A673 (cell line): ENCODE data around the gene USO1. TPM values are rescaled to one million over a fixed set of nuclear protein-coding genes. Genes with fewer than 3 reads are reported as not detected.

Experiments used
- BruUV-seq: library from RNA; stranded (reverse); fragments of 400-500 nt; replicated peaks from 2 replicates; lab custom pipeline; 2021; lab: Mats Ljungman, UMichigan
- CTCF ChIA-PET: fragments of 300-600 bp; sonication (Branson Sonifier 250); formaldehyde crosslinking; loops from one replicate; lab custom pipeline; 2022; ENCODE audit warnings: antibody characterized with exemption; lab: Charles Lee
- POLR2A ChIA-PET: fragments of 300-600 bp; sonication (Branson Sonifier 250); formaldehyde crosslinking; loops from one replicate; lab custom pipeline; 2022; ENCODE audit warnings: antibody characterized with exemption; ENCODE audit not compliant: low non-redundant PET; lab: Charles Lee
- DNase-seq: peaks from one replicate; pipeline ENCODE4 v3.0.0-alpha.2; 2015; ENCODE audit warnings: low spot score
- H3K27ac ChIP-seq: fragments of 200-600 bp; sonication (generic); 2 replicates; pipeline ENCODE4 v1.5.1; 2016; ENCODE audit warnings: mixed run types, low read depth, mild to moderate bottlenecking, mixed read lengths, antibody characterized with exemption, low read length; ENCODE audit not compliant: poor library complexity, severe bottlenecking
- H3K27me3 ChIP-seq: fragments of 200-600 bp; sonication (generic); replicated peaks from 2 replicates; pipeline ENCODE4 v1.6.1; 2017; ENCODE audit warnings: mixed run types, low read depth, mild to moderate bottlenecking, mixed read lengths, antibody characterized with exemption, low read length; ENCODE audit not compliant: insufficient read depth, poor library complexity
- H3K36me3 ChIP-seq: fragments of 200-600 bp; sonication (generic); 2 replicates; pipeline ENCODE4 v1.6.1; 2016; ENCODE audit warnings: mixed run types, mild to moderate bottlenecking, mixed read lengths, antibody characterized with exemption, low read length; ENCODE audit not compliant: insufficient read depth, poor library complexity, severe bottlenecking
- H3K4me1 ChIP-seq: fragments of 200-600 bp; sonication (generic); 2 replicates; pipeline ENCODE4 v1.6.1; 2017; ENCODE audit warnings: mixed run types, mild to moderate bottlenecking, mixed read lengths, antibody characterized with exemption, low read length; ENCODE audit not compliant: insufficient read depth, poor library complexity, severe bottlenecking
- H3K4me3 ChIP-seq: fragments of 200-600 bp; sonication (generic); 2 replicates; pipeline ENCODE4 v1.5.1; 2016; ENCODE audit warnings: low read depth, mixed run types, mild to moderate bottlenecking, mixed read lengths, low read length; ENCODE audit not compliant: poor library complexity, severe bottlenecking
- H3K9me3 ChIP-seq: fragments of 200-600 bp; sonication (generic); 2 replicates; pipeline ENCODE4 v1.6.1; 2016; ENCODE audit warnings: mixed run types, low read depth, mild to moderate bottlenecking, mixed read lengths, antibody characterized with exemption, low read length; ENCODE audit not compliant: poor library complexity, severe bottlenecking
- CTCF ChIP-seq: fragments of 300-800, 200-600 bp; sonication (generic); conservative IDR thresholded peaks from 2 replicates; pipeline ENCODE4 v1.5.1; 2017; ENCODE audit warnings: low read depth, mild to moderate bottlenecking, antibody characterized with exemption, low read length, moderate library complexity, mixed read lengths
- EZH2 ChIP-seq: fragments of 200-600 bp; sonication (generic); IDR thresholded peaks from 2 replicates; pipeline ENCODE4 v1.6.1; 2017; ENCODE audit warnings: borderline replicate concordance, low read depth, mild to moderate bottlenecking, mixed read lengths, antibody characterized with exemption, low read length; ENCODE audit not compliant: poor library complexity, severe bottlenecking
- intact Hi-C: fragments of 100-400 bp; cut with micrococcal nuclease; formaldehyde crosslinking; loops from one replicate; pipeline ENCODE4 v1.10.0; 2022; ENCODE audit not compliant: unreplicated experiment
- total RNA-seq: library from RNA; stranded (reverse); gene quantifications from 2 replicates; pipeline ENCODE4 v1.2.3, GENCODE V29; 2021

Gene USO1
- total RNA-seq, 1 experiment from 2014 or later, result 35.6 TPM

GRCh38 chr4:75745721-75746199 is 21.4 kb downstream of the USO1 start:
- ChIA-PET POLR2A (no interaction called here), CTCF (no interaction called here)
- H3K27ac ChIP-seq, result no peak overlapping the region
- H3K27me3 ChIP-seq, result no peaks in the 10 kb centered on the region
- H3K9me3 ChIP-seq, result no peaks in the 10 kb centered on the region
- BruUV-seq, result no TSS peak
- no peak for DNase-seq
- no peaks in the 10 kb centered on the region for H3K36me3 ChIP-seq
- no peak overlapping the region for H3K4me3 ChIP-seq
- TF ChIP-seq EZH2 (no peak), CTCF (no peak)
- intact Hi-C loops, result no loop called here
- no peaks in the 10 kb centered on the region for H3K4me1 ChIP-seq

- H3K4me1 ChIP-seq, result no peaks in the 10 kb centered on the region
- POLR2A ChIA-PET, result no interaction called here
- H3K36me3 ChIP-seq, result peaks cover 7% of the 10 kb centered on the region
- intact Hi-C loops, result no loop called here
- CTCF ChIA-PET, result no interaction called here
- DNase-seq, result no peak
- H3K27ac ChIP-seq, result no peak overlapping the region
- TF ChIP-seq CTCF (no peak), EZH2 (no peak)
- H3K27me3 ChIP-seq, result no peaks in the 10 kb centered on the region
- H3K4me3 ChIP-seq, result no peak overlapping the region
- H3K9me3 ChIP-seq, result no peaks in the 10 kb centered on the region
- no TSS peak for BruUV-seq
Measured at GRCh38 chr4:75752637-75753036, 28.3 kb downstream of the USO1 start.

GRCh38 chr4:75769036-75769435 is 44.7 kb downstream of the USO1 start:
- Histone ChIP-seq H3K4me3 (no peak overlapping the region), H3K27ac (no peak overlapping the region), H3K4me1 (peaks cover 13% of the 10 kb centered on the region), H3K27me3 (no peaks in the 10 kb centered on the region), H3K9me3 (no peaks in the 10 kb centered on the region), H3K36me3 (peaks cover 11% of the 10 kb centered on the region)
- no peak for TF ChIP-seq CTCF
- TF ChIP-seq EZH2, result no peak
- POLR2A ChIA-PET, result no interaction called here
- BruUV-seq, result no TSS peak
- no peak for DNase-seq
- CTCF ChIA-PET, result no interaction called here
- intact Hi-C loops, result no loop called here
